DOHH2 (cell line): ENCODE data around the gene GAMT.

ENCODE experiments used
- EZH2phosphoT487 ChIP-seq: fragments of 200-600 bp; sonication (generic); IDR thresholded peaks from 2 replicates; pipeline ENCODE4 v1.6.1; 2017; ENCODE audit warnings: borderline replicate concordance, mild to moderate bottlenecking, antibody characterized with exemption, low read length, moderate library complexity, mixed read lengths
- TF ChIP-seq, protein P1 (sequence below): fragments of 200-600 bp; sonication (generic); IDR thresholded peaks from one replicate; pipeline ENCODE4 v1.5.1; 2014; ENCODE audit warnings: antibody characterized with exemption, mild to moderate bottlenecking, low read depth, low read length; ENCODE audit not compliant: poor library complexity, severe bottlenecking

- no peak for TF ChIP-seq EZH2phosphoT487
- TF ChIP-seq, protein P1, sequence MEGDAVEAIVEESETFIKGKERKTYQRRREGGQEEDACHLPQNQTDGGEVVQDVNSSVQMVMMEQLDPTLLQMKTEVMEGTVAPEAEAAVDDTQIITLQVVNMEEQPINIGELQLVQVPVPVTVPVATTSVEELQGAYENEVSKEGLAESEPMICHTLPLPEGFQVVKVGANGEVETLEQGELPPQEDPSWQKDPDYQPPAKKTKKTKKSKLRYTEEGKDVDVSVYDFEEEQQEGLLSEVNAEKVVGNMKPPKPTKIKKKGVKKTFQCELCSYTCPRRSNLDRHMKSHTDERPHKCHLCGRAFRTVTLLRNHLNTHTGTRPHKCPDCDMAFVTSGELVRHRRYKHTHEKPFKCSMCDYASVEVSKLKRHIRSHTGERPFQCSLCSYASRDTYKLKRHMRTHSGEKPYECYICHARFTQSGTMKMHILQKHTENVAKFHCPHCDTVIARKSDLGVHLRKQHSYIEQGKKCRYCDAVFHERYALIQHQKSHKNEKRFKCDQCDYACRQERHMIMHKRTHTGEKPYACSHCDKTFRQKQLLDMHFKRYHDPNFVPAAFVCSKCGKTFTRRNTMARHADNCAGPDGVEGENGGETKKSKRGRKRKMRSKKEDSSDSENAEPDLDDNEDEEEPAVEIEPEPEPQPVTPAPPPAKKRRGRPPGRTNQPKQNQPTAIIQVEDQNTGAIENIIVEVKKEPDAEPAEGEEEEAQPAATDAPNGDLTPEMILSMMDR, result no peak
Observed at GRCh38 chr19:1356508-1356865, 44.9 kb downstream of the GAMT start.
